HEK293 (cell line): ENCODE results near the gene TLL2.

Experiments
- KLF16 ChIP-seq: fragments of 450-650 bp; formaldehyde crosslinking; IDR thresholded peaks from 2 replicates; pipeline ENCODE4 v1.5.1; 2017; ENCODE audit warnings: missing biosample characterization, missing genetic modification characterization
- KLF17 ChIP-seq: fragments of 450-650 bp; formaldehyde crosslinking; IDR thresholded peaks from 2 replicates; pipeline ENCODE4 v1.5.1; 2016; ENCODE audit warnings: missing biosample characterization, missing genetic modification characterization
- KLF8 ChIP-seq: fragments of 450-650 bp; formaldehyde crosslinking; IDR thresholded peaks from 2 replicates; pipeline ENCODE4 v1.5.1; 2016; ENCODE audit warnings: missing biosample characterization, missing genetic modification characterization
- PRDM4 ChIP-seq: fragments of 450-650 bp; formaldehyde crosslinking; IDR thresholded peaks from 2 replicates; pipeline ENCODE4 v1.5.1; 2017; ENCODE audit warnings: missing biosample characterization, missing genetic modification characterization
- REST ChIP-seq: fragments of 450-650 bp; formaldehyde crosslinking; IDR thresholded peaks from 2 replicates; pipeline ENCODE4 v1.5.1; 2016; ENCODE audit warnings: missing biosample characterization, missing genetic modification characterization
- SCRT2 ChIP-seq: fragments of 450-650 bp; formaldehyde crosslinking; IDR thresholded peaks from 2 replicates; pipeline ENCODE4 v1.5.1; 2016; ENCODE audit warnings: missing biosample characterization, missing genetic modification characterization
- WT1 ChIP-seq: fragments of 450-650 bp; formaldehyde crosslinking; IDR thresholded peaks from 2 replicates; pipeline ENCODE4 v1.5.1; 2016; ENCODE audit warnings: missing biosample characterization, missing genetic modification characterization
- ZFP3 ChIP-seq: fragments of 450-650 bp; formaldehyde crosslinking; IDR thresholded peaks from 2 replicates; pipeline ENCODE4 v1.5.1; 2016; ENCODE audit warnings: low read depth, missing biosample characterization, missing genetic modification characterization
- ZFP37 ChIP-seq: fragments of 450-650 bp; formaldehyde crosslinking; IDR thresholded peaks from 2 replicates; pipeline ENCODE4 v1.5.1; 2016; ENCODE audit warnings: missing biosample characterization, missing genetic modification characterization
- ZFP69B ChIP-seq: fragments of 450-650 bp; formaldehyde crosslinking; IDR thresholded peaks from 2 replicates; pipeline ENCODE4 v1.5.1; 2016; ENCODE audit warnings: missing biosample characterization, missing genetic modification characterization
- ZNF140 ChIP-seq: fragments of 450-650 bp; formaldehyde crosslinking; IDR thresholded peaks from 2 replicates; pipeline ENCODE4 v1.5.1; 2016; ENCODE audit warnings: missing biosample characterization, missing genetic modification characterization
- ZNF202 ChIP-seq: fragments of 450-650 bp; formaldehyde crosslinking; IDR thresholded peaks from 2 replicates; pipeline ENCODE4 v1.5.1; 2016; ENCODE audit warnings: missing biosample characterization, missing genetic modification characterization, borderline replicate concordance
- ZNF23 ChIP-seq: fragments of 450-650 bp; formaldehyde crosslinking; IDR thresholded peaks from 2 replicates; pipeline ENCODE4 v1.5.1; 2016; ENCODE audit warnings: missing biosample characterization, missing genetic modification characterization, borderline replicate concordance
- ZNF239 ChIP-seq: fragments of 450-650 bp; formaldehyde crosslinking; IDR thresholded peaks from 2 replicates; pipeline ENCODE4 v1.5.1; 2016; ENCODE audit warnings: missing biosample characterization, missing genetic modification characterization
- ZNF274 ChIP-seq, 2 experiments: fragments of 200-500 bp in 1 of 2; fragments of 450-650 bp in 1 of 2; sonication (Bioruptor generic) in 1 of 2; formaldehyde crosslinking in 1 of 2; IDR thresholded peaks; 2 replicates each; pipeline versions ENCODE4 v1.5.1 to v1.6.1; 2014 to 2016; ENCODE audit warnings: borderline replicate concordance in 1 of 2, inconsistent platforms in 1 of 2, low read length in 1 of 2, missing biosample characterization in 1 of 2, missing genetic modification characterization in 1 of 2
- ZNF311 ChIP-seq: fragments of 450-650 bp; formaldehyde crosslinking; IDR thresholded peaks from 2 replicates; pipeline ENCODE4 v1.5.1; 2017; ENCODE audit warnings: missing biosample characterization, missing genetic modification characterization, borderline replicate concordance
- ZNF324 ChIP-seq: fragments of 450-650 bp; formaldehyde crosslinking; IDR thresholded peaks from 2 replicates; pipeline ENCODE4 v1.5.1; 2016; ENCODE audit warnings: missing biosample characterization, missing genetic modification characterization
- ZNF350 ChIP-seq: fragments of 450-650 bp; formaldehyde crosslinking; IDR thresholded peaks from 2 replicates; pipeline ENCODE4 v1.5.0; 2017; ENCODE audit warnings: missing biosample characterization, mild to moderate bottlenecking, missing genetic modification characterization
- ZNF366 ChIP-seq: fragments of 450-650 bp; formaldehyde crosslinking; conservative IDR thresholded peaks from 2 replicates; pipeline ENCODE4 v1.5.1; 2016; ENCODE audit warnings: missing biosample characterization, missing genetic modification characterization
- ZNF391 ChIP-seq: fragments of 450-650 bp; formaldehyde crosslinking; IDR thresholded peaks from 2 replicates; pipeline ENCODE4 v1.5.1; 2016; ENCODE audit warnings: low read depth, missing biosample characterization, missing genetic modification characterization, borderline replicate concordance
- ZNF394 ChIP-seq: fragments of 450-650 bp; formaldehyde crosslinking; IDR thresholded peaks from 2 replicates; pipeline ENCODE4 v1.5.1; 2016; ENCODE audit warnings: missing biosample characterization, missing genetic modification characterization, mild to moderate bottlenecking, moderate library complexity, borderline replicate concordance
- ZNF416 ChIP-seq: fragments of 450-650 bp; formaldehyde crosslinking; IDR thresholded peaks from 2 replicates; pipeline ENCODE4 v1.5.1; 2016; ENCODE audit warnings: missing biosample characterization, missing genetic modification characterization
- ZNF433 ChIP-seq: fragments of 450-650 bp; formaldehyde crosslinking; IDR thresholded peaks from 2 replicates; pipeline ENCODE4 v1.5.1; 2016; ENCODE audit warnings: missing biosample characterization, missing genetic modification characterization, low read depth
- ZNF571 ChIP-seq: fragments of 450-650 bp; formaldehyde crosslinking; IDR thresholded peaks from 2 replicates; pipeline ENCODE4 v1.5.0; 2017; ENCODE audit warnings: missing biosample characterization, missing genetic modification characterization
- ZNF596 ChIP-seq: fragments of 450-650 bp; IDR thresholded peaks from 2 replicates; pipeline ENCODE4 v1.5.0; 2018; ENCODE audit warnings: missing biosample characterization, mild to moderate bottlenecking, missing genetic modification characterization, moderate library complexity
- ZNF600 ChIP-seq: fragments of 450-650 bp; formaldehyde crosslinking; IDR thresholded peaks from 2 replicates; pipeline ENCODE4 v1.5.1; 2016; ENCODE audit warnings: missing biosample characterization, missing genetic modification characterization
- ZNF658 ChIP-seq: fragments of 450-650 bp; formaldehyde crosslinking; IDR thresholded peaks from 2 replicates; pipeline ENCODE4; 2016; ENCODE audit warnings: missing biosample characterization, missing genetic modification characterization
- ZNF830 ChIP-seq: fragments of 450-650 bp; IDR thresholded peaks from 2 replicates; pipeline ENCODE4 v1.5.0; 2018; ENCODE audit warnings: missing biosample characterization, missing genetic modification characterization, low read depth, mild to moderate bottlenecking, moderate library complexity
- ZSCAN16 ChIP-seq: fragments of 450-650 bp; formaldehyde crosslinking; IDR thresholded peaks from 2 replicates; pipeline ENCODE4 v1.5.1; 2016; ENCODE audit warnings: missing biosample characterization, missing genetic modification characterization
- ZSCAN5A ChIP-seq: fragments of 450-650 bp; formaldehyde crosslinking; IDR thresholded peaks from 2 replicates; pipeline ENCODE4 v1.5.1; 2016; ENCODE audit warnings: missing biosample characterization, missing genetic modification characterization

Gene TLL2

GRCh38 chr10:96513698-96514561 lies at the start of gene TLL2 (continued):
- no peak for TF ChIP-seq REST
- no peak for TF ChIP-seq ZNF830 (tag by site-specific recombination)
- no peak for TF ChIP-seq ZNF23
- no peak for TF ChIP-seq ZNF274 (IDR thresholded peaks at IDR 0.05; ENCODE audit: low read length)
- no peak for TF ChIP-seq ZNF274 (tag by site-specific recombination; IDR thresholded peaks at IDR 0.05; ENCODE audit: borderline replicate concordance)
- no peak; the same call in 1 of the 2 replicates for TF ChIP-seq ZNF394 (tag by site-specific recombination)
- no peak for TF ChIP-seq ZFP3 (tag by site-specific recombination)
- peak; percentile 59; the same call in 1 of the 2 replicates for TF ChIP-seq KLF8 (tag by site-specific recombination)
- peak; percentile 52; the same call in 1 of the 2 replicates for TF ChIP-seq KLF16
- TF ChIP-seq ZNF324, result no peak
- no peak for TF ChIP-seq ZSCAN16 (tag by site-specific recombination)
- TF ChIP-seq ZFP37 (tag by site-specific recombination), result peak; percentile 86; the same call in 1 of the 2 replicates
- no peak for TF ChIP-seq ZNF596 (tag by site-specific recombination)
- TF ChIP-seq ZNF658, result no peak
- TF ChIP-seq ZNF433, result no peak
- no peak for TF ChIP-seq ZNF202
- peak; percentile 78; the same call in 1 of the 2 replicates for TF ChIP-seq ZSCAN5A (tag by site-specific recombination)
- no peak for TF ChIP-seq WT1
- TF ChIP-seq ZNF571 (tag by site-specific recombination), result no peak
- TF ChIP-seq ZNF311 (tag by site-specific recombination), result no peak
- no peak for TF ChIP-seq ZNF416 (tag by site-specific recombination)
- no peak for TF ChIP-seq ZFP69B (tag by site-specific recombination)
- peak; percentile 81 for TF ChIP-seq ZNF600 (tag by site-specific recombination)
- TF ChIP-seq ZNF366, result no peak
- no peak for TF ChIP-seq ZNF239 (tag by site-specific recombination)
- TF ChIP-seq ZNF140, result no peak
- no peak; the same call in 1 of the 2 replicates for TF ChIP-seq KLF17 (tag by site-specific recombination)
- TF ChIP-seq ZNF391 (tag by site-specific recombination), result peak; percentile 63; the same call in 1 of the 2 replicates
- no peak for TF ChIP-seq ZNF350 (tag by site-specific recombination)
- TF ChIP-seq SCRT2 (tag by site-specific recombination), result no peak
- no peak for TF ChIP-seq PRDM4 (tag by site-specific recombination)
